ENCODE measurements around the gene COL8A2. TPM values are rescaled to one million over a fixed set of nuclear protein-coding genes. Genes with fewer than 3 reads are reported as not detected.

Gene COL8A2
- total RNA-seq, 1 experiment from 2014 or later: 0.24 TPM

DNA sequence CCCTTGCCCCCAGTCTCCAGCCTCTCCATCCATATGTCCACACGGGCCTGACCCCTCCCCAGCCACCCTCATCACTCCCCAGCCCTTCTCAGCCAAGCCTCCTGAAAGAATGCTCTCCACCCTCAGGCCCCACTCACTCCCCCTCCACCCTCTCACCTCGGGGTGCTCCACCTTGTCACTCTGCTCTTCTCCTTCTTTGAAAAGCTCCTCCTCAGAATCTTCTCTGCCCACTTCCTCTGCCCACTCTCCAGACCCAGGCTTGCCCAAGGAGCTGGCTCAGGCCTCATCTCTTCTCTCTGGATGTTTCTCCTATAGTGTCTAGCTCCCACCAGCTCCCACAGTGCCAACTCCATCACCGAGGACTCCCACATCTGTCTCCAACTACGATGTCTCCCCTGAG is 13.9 kb downstream of the COL8A2 start:
- intact Hi-C loops (cut with micrococcal nuclease; ENCODE audit: unreplicated experiment): no loop called here
- H3K4me1 ChIP-seq (ENCODE audit: insufficient read depth, low read length, poor library complexity, severe bottlenecking): no peaks in the 10 kb centered on the region
- DNase-seq (ENCODE audit: low spot score): no peak
- H3K36me3 ChIP-seq (ENCODE audit: insufficient read depth, low read length, poor library complexity, severe bottlenecking): no peaks in the 10 kb centered on the region
- POLR2A ChIA-PET (ENCODE audit: low non-redundant PET): no interaction called here
- CTCF ChIA-PET: interaction anchor here (0.6 kb wide), 1 partner anchor 14 kb away, joined by 3 read pairs; no protein-coding TSS in a partner anchor
- H3K27me3 ChIP-seq (replicated peaks; ENCODE audit: insufficient read depth, low read depth, low read length, poor library complexity): no peaks in the 10 kb centered on the region
- no peak overlapping the region for H3K4me3 ChIP-seq (ENCODE audit: low read depth, low read length, poor library complexity, severe bottlenecking)
- TF ChIP-seq EZH2 (IDR thresholded peaks at IDR 0.05; ENCODE audit: borderline replicate concordance, low read depth, low read length, poor library complexity, severe bottlenecking): no peak
- TF ChIP-seq, protein P1, sequence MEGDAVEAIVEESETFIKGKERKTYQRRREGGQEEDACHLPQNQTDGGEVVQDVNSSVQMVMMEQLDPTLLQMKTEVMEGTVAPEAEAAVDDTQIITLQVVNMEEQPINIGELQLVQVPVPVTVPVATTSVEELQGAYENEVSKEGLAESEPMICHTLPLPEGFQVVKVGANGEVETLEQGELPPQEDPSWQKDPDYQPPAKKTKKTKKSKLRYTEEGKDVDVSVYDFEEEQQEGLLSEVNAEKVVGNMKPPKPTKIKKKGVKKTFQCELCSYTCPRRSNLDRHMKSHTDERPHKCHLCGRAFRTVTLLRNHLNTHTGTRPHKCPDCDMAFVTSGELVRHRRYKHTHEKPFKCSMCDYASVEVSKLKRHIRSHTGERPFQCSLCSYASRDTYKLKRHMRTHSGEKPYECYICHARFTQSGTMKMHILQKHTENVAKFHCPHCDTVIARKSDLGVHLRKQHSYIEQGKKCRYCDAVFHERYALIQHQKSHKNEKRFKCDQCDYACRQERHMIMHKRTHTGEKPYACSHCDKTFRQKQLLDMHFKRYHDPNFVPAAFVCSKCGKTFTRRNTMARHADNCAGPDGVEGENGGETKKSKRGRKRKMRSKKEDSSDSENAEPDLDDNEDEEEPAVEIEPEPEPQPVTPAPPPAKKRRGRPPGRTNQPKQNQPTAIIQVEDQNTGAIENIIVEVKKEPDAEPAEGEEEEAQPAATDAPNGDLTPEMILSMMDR (conservative IDR thresholded peaks at IDR 0.05; ENCODE audit: low read depth, low read length): no peak
- H3K27ac ChIP-seq (ENCODE audit: low read depth, low read length, poor library complexity, severe bottlenecking): no peak overlapping the region
- BruUV-seq (replicated peaks): no TSS peak
- H3K9me3 ChIP-seq (ENCODE audit: low read depth, low read length, poor library complexity, severe bottlenecking): no peaks in the 10 kb centered on the region

DNA sequence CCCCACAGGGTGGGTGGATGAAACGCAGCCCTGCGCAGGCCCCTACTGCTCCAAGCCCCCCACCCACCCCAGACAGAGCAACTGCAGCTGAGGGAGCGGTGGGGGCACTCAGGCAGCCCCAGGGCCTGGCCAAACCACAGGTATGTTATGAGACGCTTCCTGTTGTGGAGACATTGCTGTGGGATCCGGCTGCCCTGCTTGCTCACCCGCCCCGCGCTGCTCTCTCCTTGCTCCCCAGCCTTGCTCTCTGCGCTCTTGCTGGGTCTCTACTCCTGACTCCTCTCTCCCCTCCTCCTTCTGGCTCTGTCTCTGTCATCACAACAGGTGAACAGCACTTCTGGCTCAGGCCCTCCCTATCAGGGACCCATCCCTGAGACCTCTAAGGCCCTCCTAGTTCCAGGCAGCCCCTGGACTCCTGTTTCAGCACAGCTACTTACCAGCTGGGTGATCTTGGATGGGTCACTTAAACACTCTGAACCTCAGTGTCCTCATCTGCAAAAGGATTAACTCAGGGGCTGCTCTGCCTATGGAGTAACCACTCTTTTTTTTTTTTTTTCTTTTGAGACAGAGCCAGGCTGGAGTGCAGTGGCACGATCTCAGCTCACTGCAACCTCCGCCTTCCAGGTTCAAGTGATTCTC is 15.9 kb downstream of the COL8A2 start:
- H3K27me3 ChIP-seq (replicated peaks; ENCODE audit: insufficient read depth, low read depth, low read length, poor library complexity): no peaks in the 10 kb centered on the region
- ChIA-PET POLR2A (ENCODE audit: low non-redundant PET) (no interaction called here), CTCF (interaction anchor here (0.6 kb wide), 1 partner anchor 40 kb away, joined by 3 read pairs; no protein-coding TSS in a partner anchor)
- BruUV-seq (replicated peaks): no TSS peak
- no peaks in the 10 kb centered on the region for H3K36me3 ChIP-seq (ENCODE audit: insufficient read depth, low read length, poor library complexity, severe bottlenecking)
- no peak overlapping the region for H3K4me3 ChIP-seq (ENCODE audit: low read depth, low read length, poor library complexity, severe bottlenecking)
- no peaks in the 10 kb centered on the region for H3K4me1 ChIP-seq (ENCODE audit: insufficient read depth, low read length, poor library complexity, severe bottlenecking)
- no peak for DNase-seq (ENCODE audit: low spot score)
- H3K9me3 ChIP-seq (ENCODE audit: low read depth, low read length, poor library complexity, severe bottlenecking): no peaks in the 10 kb centered on the region
- TF ChIP-seq, protein P1 (conservative IDR thresholded peaks at IDR 0.05; ENCODE audit: low read depth, low read length): no peak
- no peak for TF ChIP-seq EZH2 (IDR thresholded peaks at IDR 0.05; ENCODE audit: borderline replicate concordance, low read depth, low read length, poor library complexity, severe bottlenecking)
- intact Hi-C loops (cut with micrococcal nuclease; ENCODE audit: unreplicated experiment): no loop called here
- H3K27ac ChIP-seq (ENCODE audit: low read depth, low read length, poor library complexity, severe bottlenecking): no peak overlapping the region

DNA sequence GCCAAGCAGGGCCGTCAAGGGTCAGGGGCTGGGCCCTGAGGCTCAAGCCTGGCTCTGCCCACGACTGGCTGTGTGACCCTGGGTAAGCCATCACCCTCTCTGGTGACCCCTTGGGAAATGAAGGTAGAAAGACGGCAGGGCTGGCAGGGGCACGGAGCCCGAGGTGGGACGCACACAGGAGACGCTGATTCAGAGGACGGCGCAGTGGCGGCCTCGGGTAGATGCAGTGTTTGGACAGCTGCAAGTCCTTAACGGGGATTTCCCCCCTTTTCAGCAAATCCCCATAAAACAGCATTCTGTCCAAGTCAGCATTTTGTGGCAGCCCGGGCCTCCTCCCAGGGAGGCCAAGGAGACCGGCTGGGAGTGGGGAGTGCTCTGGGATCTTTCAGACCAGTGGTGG is 16.7 kb downstream of the COL8A2 start:
- CTCF ChIA-PET: no interaction called here
- Histone ChIP-seq H3K9me3 (ENCODE audit: low read depth, low read length, poor library complexity, severe bottlenecking) (no peaks in the 10 kb centered on the region), H3K4me1 (ENCODE audit: insufficient read depth, low read length, poor library complexity, severe bottlenecking) (no peaks in the 10 kb centered on the region), H3K27ac (ENCODE audit: low read depth, low read length, poor library complexity, severe bottlenecking) (peak overlapping the region; percentile 30), H3K4me3 (ENCODE audit: low read depth, low read length, poor library complexity, severe bottlenecking) (no peak overlapping the region), H3K36me3 (ENCODE audit: insufficient read depth, low read length, poor library complexity, severe bottlenecking) (no peaks in the 10 kb centered on the region), H3K27me3 (replicated peaks; ENCODE audit: insufficient read depth, low read depth, low read length, poor library complexity) (no peaks in the 10 kb centered on the region)
- BruUV-seq (replicated peaks): no TSS peak
- no peak for DNase-seq (ENCODE audit: low spot score)
- TF ChIP-seq, protein P1 (conservative IDR thresholded peaks at IDR 0.05; ENCODE audit: low read depth, low read length): no peak
- no peak for TF ChIP-seq EZH2 (IDR thresholded peaks at IDR 0.05; ENCODE audit: borderline replicate concordance, low read depth, low read length, poor library complexity, severe bottlenecking)
- intact Hi-C loops (cut with micrococcal nuclease; ENCODE audit: unreplicated experiment): no loop called here
- POLR2A ChIA-PET (ENCODE audit: low non-redundant PET): no interaction called here

Measured in A673 (cell line).